Left colon (tissue), 2 donors: Measurements from ENCODE around the gene NKAIN4. TPM values are rescaled to one million over a fixed set of nuclear protein-coding genes. Genes with fewer than 3 reads are reported as not detected.
A peak's percentile ranks its signal among the peaks of the same experiment; 100 is the strongest.

Source experiments
- ATAC-seq: fragments of 200-7000 bp; cut with Tn5 transposase; one replicate; pipeline ENCODE4 v1.9.1; 2020; ENCODE audit warnings: mild to moderate bottlenecking, moderate library complexity
- DNase-seq, 2 donors: peaks; one replicate each; pipeline ENCODE4 v3.0.0-alpha.2; 2020
- intact Hi-C, 2 donors: fragments of 100-400 bp; cut with DNase I in 1 of 2; cut with micrococcal nuclease in 1 of 2; formaldehyde crosslinking; loops; one replicate each; pipeline versions ENCODE4 v1.11.2 to v1.14.0; 2022; cut with DNase I, micrococcal nuclease
- total RNA-seq, 2 donors: library from RNA; stranded (reverse); fragmentation: NEBNext Ultra II Directional; extraction: Animal tissue kit (Norgen Biotek cat#: 25700); gene quantifications; one replicate each; pipeline ENCODE4 v1.2.1, GENCODE V29; 2021
- donor health status: DM: no; HTN: no; CAD: no.
- donor health status: DM: yes; HTN: yes; CAD: no.

The NKAIN4 gene
- total RNA-seq, 2 donors from 2014 or later: 0.27 TPM; not detected in 1

GRCh38 chr20:63289311-63290135 lies 35.3 kb upstream of the NKAIN4 start:
- intact Hi-C loops: no loop called here
- ATAC-seq (peak; percentile 4), DNase-seq (no peak)

GRCh38 chr20:63288581-63289251 lies 34.5 kb upstream of the NKAIN4 start:
- DNase-seq: no peak
- intact Hi-C loops: no loop called here
- ATAC-seq: peak; percentile 3

GRCh38 chr20:63287697-63288580 lies 33.7 kb upstream of the NKAIN4 start:
- DNase-seq (no peak), ATAC-seq (no peak)
- intact Hi-C loops: no loop called here

GRCh38 chr20:63286781-63287696 lies 32.8 kb upstream of the NKAIN4 start:
- intact Hi-C loops: no loop called here
- ATAC-seq: no peak
- DNase-seq: no peak

- no peak for DNase-seq
- ATAC-seq: no peak
- intact Hi-C loops: no loop called here
Observed at GRCh38 chr20:63285636-63286615, 31.7 kb upstream of the NKAIN4 start.

GRCh38 chr20:63284981-63285524 lies 30.8 kb upstream of the NKAIN4 start:
- intact Hi-C loops: no loop called here
- ATAC-seq: no peak
- DNase-seq: no peak

- ATAC-seq (no peak), DNase-seq (no peak)
- intact Hi-C loops: no loop called here
Observed at GRCh38 chr20:63284544-63284949, 30.3 kb upstream of the NKAIN4 start.

- DNase-seq (no peak), ATAC-seq (no peak)
- intact Hi-C loops: no loop called here
Observed at GRCh38 chr20:63284083-63284440, 29.8 kb upstream of the NKAIN4 start.

GRCh38 chr20:63283397-63284082 lies 29.3 kb upstream of the NKAIN4 start:
- intact Hi-C loops: no loop called here
- DNase-seq: no peak
- ATAC-seq: no peak

GRCh38 chr20:63282946-63283345 lies 28.7 kb upstream of the NKAIN4 start:
- intact Hi-C loops: no loop called here
- DNase-seq (no peak), ATAC-seq (no peak)

GRCh38 chr20:63281742-63282665 lies 27.7 kb upstream of the NKAIN4 start:
- DNase-seq (no peak), ATAC-seq (no peak)
- intact Hi-C loops: no loop called here

GRCh38 chr20:63280929-63281545 lies 26.8 kb upstream of the NKAIN4 start:
- ATAC-seq (no peak), DNase-seq (no peak)
- intact Hi-C loops: no loop called here

GRCh38 chr20:63280371-63280770 lies 26.1 kb upstream of the NKAIN4 start:
- no peak for DNase-seq
- ATAC-seq: no peak
- intact Hi-C loops: no loop called here

- no peak for ATAC-seq
- DNase-seq: no peak
- intact Hi-C loops: no loop called here
Observed at GRCh38 chr20:63279931-63280330, 25.7 kb upstream of the NKAIN4 start.

GRCh38 chr20:63278661-63279060 lies 24.4 kb upstream of the NKAIN4 start:
- ATAC-seq (no peak), DNase-seq (no peak)
- intact Hi-C loops: no loop called here
